CD14-positive monocyte (primary cell): ENCODE data around the gene ZSCAN30. TPM values are rescaled to one million over a fixed set of nuclear protein-coding genes. Genes with fewer than 3 reads are reported as not detected.
"Not testable (repeated sequence)": the region's sequence is repeated elsewhere in the genome, so short reads cannot be mapped to it uniquely, and the experiment has no call there.

Experiments used
- DNase-seq, 3 donors: peaks; one replicate each; pipeline ENCODE4 v3.0.0-alpha.2; 2011 to 2022
- H2AFZ ChIP-seq: 2 replicates; pipeline ENCODE4 v1.6.0; 2012; ENCODE audit warnings: mild to moderate bottlenecking, low read depth, low read length, inconsistent platforms; ENCODE audit not compliant: insufficient read depth, poor library complexity, severe bottlenecking
- H3K27ac ChIP-seq, 2 donors: 1 replicate in 1 of 2; 2 replicates in 1 of 2; pipeline ENCODE4 v1.5.1; 2012 to 2013; ENCODE audit warnings: low read length in 2 of 2, control low read depth in 1 of 2, inconsistent platforms in 1 of 2, low read depth in 1 of 2, mild to moderate bottlenecking in 1 of 2
- H3K27me3 ChIP-seq, 2 donors: one replicate each; pipeline versions ENCODE4 v1.6.0 to v1.6.1; 2011 to 2013; ENCODE audit warnings: low read length in 2 of 2; ENCODE audit not compliant: control insufficient read depth in 2 of 2, insufficient read depth in 2 of 2
- H3K36me3 ChIP-seq, 2 donors: replicated peaks in 1 of 2; 1 replicate in 1 of 2; 2 replicates in 1 of 2; pipeline versions ENCODE4 v1.5.1 to v1.6.1; 2012 to 2013; ENCODE audit warnings: low read length in 2 of 2, control low read depth in 1 of 2, inconsistent platforms in 1 of 2, mild to moderate bottlenecking in 1 of 2; ENCODE audit not compliant: insufficient read depth in 2 of 2, control insufficient read depth in 1 of 2
- H3K4me1 ChIP-seq, 2 donors: 1 replicate in 1 of 2; 2 replicates in 1 of 2; pipeline versions ENCODE4 v1.5.1 to v1.6.1; 2012 to 2013; ENCODE audit warnings: low read length in 2 of 2, control low read depth in 1 of 2, inconsistent platforms in 1 of 2, mild to moderate bottlenecking in 1 of 2, moderate library complexity in 1 of 2; ENCODE audit not compliant: insufficient read depth in 2 of 2, control insufficient read depth in 1 of 2
- H3K4me2 ChIP-seq: replicated peaks from 2 replicates; pipeline ENCODE3; 2012; ENCODE audit warnings: low read length, moderate library complexity, mild to moderate bottlenecking; ENCODE audit not compliant: poor library complexity, severe bottlenecking; ENCODE audit errors: extremely low read depth
- H3K4me3 ChIP-seq, 3 experiments: fragments of 200-600 bp in 1 of 3; sonication (generic) in 1 of 3; replicated peaks in 1 of 3; 1 replicate in 2 of 3; 2 replicates in 1 of 3; pipeline ENCODE4 v1.5.1; 2011 to 2013; ENCODE audit warnings: low read length in 3 of 3, mild to moderate bottlenecking in 3 of 3, control low read depth in 2 of 3, low read depth in 2 of 3, inconsistent platforms in 1 of 3, moderate library complexity in 1 of 3
- H3K79me2 ChIP-seq: 2 replicates; pipeline ENCODE4 v1.6.0; 2012; ENCODE audit warnings: mild to moderate bottlenecking, control low read depth, inconsistent platforms, low read length, moderate library complexity; ENCODE audit not compliant: insufficient read depth
- H3K9ac ChIP-seq: 2 replicates; pipeline ENCODE4 v1.6.0; 2017; ENCODE audit warnings: low read length, mild to moderate bottlenecking; ENCODE audit not compliant: insufficient read depth, poor library complexity, severe bottlenecking
- H3K9me3 ChIP-seq, 2 donors: replicated peaks in 1 of 2; 1 replicate in 1 of 2; 2 replicates in 1 of 2; pipeline versions ENCODE4 v1.5.1 to v1.6.1; 2012 to 2013; ENCODE audit warnings: low read length in 2 of 2, control low read depth in 1 of 2; ENCODE audit not compliant: control insufficient read depth in 1 of 2, insufficient read depth in 1 of 2
- H4K20me1 ChIP-seq: 2 replicates; pipeline ENCODE4 v1.6.0; 2012; ENCODE audit warnings: mild to moderate bottlenecking, low read length, control low read depth, moderate library complexity; ENCODE audit not compliant: insufficient read depth
- H3K27ac Mint-ChIP-seq, 7 donors: one replicate each; pipeline ENCODE4 v1.8.0; 2020; ENCODE audit warnings: mild to moderate bottlenecking in 7 of 7, mixed read lengths in 7 of 7, moderate library complexity in 6 of 7, inconsistent platforms in 2 of 7
- H3K27me3 Mint-ChIP-seq, 3 donors: one replicate each; pipeline ENCODE4 v1.8.0; 2021 to 2022; ENCODE audit warnings: low read depth in 3 of 3, mild to moderate bottlenecking in 3 of 3, mixed read lengths in 3 of 3, moderate library complexity in 3 of 3, inconsistent platforms in 1 of 3
- H3K36me3 Mint-ChIP-seq, 2 donors: one replicate each; pipeline ENCODE4 v1.8.0; 2020; ENCODE audit warnings: mixed read lengths in 2 of 2, inconsistent platforms in 1 of 2, mild to moderate bottlenecking in 1 of 2
- H3K4me1 Mint-ChIP-seq: one replicate; pipeline ENCODE4 v1.8.0; 2020; ENCODE audit warnings: mild to moderate bottlenecking, mixed read lengths
- H3K4me3 Mint-ChIP-seq, 2 donors: one replicate each; pipeline ENCODE4 v1.8.0; 2020; ENCODE audit warnings: mild to moderate bottlenecking in 2 of 2, mixed read lengths in 2 of 2, moderate library complexity in 1 of 2
- H3K9me3 Mint-ChIP-seq, 7 donors: one replicate each; pipeline ENCODE4 v1.8.0; 2020 to 2022; ENCODE audit warnings: mixed read lengths in 7 of 7, mild to moderate bottlenecking in 6 of 7, moderate library complexity in 6 of 7, inconsistent platforms in 2 of 7
- CTCF ChIP-seq: fragments of 200-600 bp; IDR thresholded peaks from one replicate; pipeline ENCODE4 v1.8.0; 2022; ENCODE audit warnings: antibody characterized with exemption, mild to moderate bottlenecking
- WGBS: methylation state at CpG from one replicate; pipeline ENCODE4 v1.1.5; 2013; ENCODE audit warnings: missing lambda C conversion rate; ENCODE audit not compliant: insufficient coverage; 5-methylcytosine and 5-hydroxymethylcytosine counted together
- intact Hi-C, 2 donors: fragments of 100-400 bp; cut with micrococcal nuclease; formaldehyde crosslinking; loops; one replicate each; pipeline versions ENCODE4 v1.15.0 to v1.15.1; 2023
- polyA plus RNA-seq, 3 donors: library from polyadenylated mRNA; depleted of rRNA in 1 of 3; unstranded in 2 of 3; stranded (reverse) in 1 of 3; fragments of 300-500 nt in 2 of 3; fragments of >200 nt in 1 of 3; fragmentation: Illumina TruSeq in 2 of 3; gene quantifications; 1 replicate in 2 of 3; 2 replicates in 1 of 3; pipeline ENCODE4 v1.2.3, GENCODE V29; 2012 to 2021

ZSCAN30 gene
- polyA plus RNA-seq, 3 donors, result 1.3 to 3.2 (median 1.7) TPM

DNA sequence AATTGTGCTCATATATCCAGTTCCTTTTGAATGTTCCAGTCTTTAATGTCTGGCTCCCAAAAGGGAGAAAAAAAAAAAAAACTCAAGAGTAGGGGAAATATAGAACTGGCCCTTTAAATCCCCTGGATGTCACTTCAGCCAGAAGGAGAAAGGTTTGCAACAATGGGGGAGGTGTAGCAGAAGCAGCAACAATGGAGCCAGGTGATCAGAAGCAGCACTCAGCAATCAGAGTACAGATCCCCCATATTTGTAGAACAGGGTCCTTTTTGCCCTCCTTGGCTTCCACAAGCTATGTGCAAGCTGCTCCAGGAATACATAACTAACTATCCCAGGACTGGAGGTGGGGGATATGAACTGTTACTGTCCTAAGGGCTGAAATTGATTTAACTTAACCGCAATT is 75.0 kb downstream of the ZSCAN30 start:
- no peak for TF ChIP-seq CTCF
- H3K27me3 ChIP-seq, result no peaks in the 10 kb centered on the region
- no peaks in the 10 kb centered on the region for H3K36me3 Mint-ChIP-seq
- no peak overlapping the region for H3K9ac ChIP-seq
- WGBS, result no CpG with 5 or more reads among the region's 1 CpG
- H3K27me3 Mint-ChIP-seq, result peaks cover 0 to 2% (median 0%) of the 10 kb centered on the region in 3 donors
- no peak overlapping the region for H3K4me2 ChIP-seq
- no peaks in the 10 kb centered on the region for H3K36me3 ChIP-seq
- H4K20me1 ChIP-seq, result no peaks in the 10 kb centered on the region
- H2AFZ ChIP-seq, result no peak overlapping the region
- no peaks in the 10 kb centered on the region for H3K4me1 Mint-ChIP-seq
- no peak overlapping the region for H3K4me3 ChIP-seq
- no peak for DNase-seq
- H3K9me3 Mint-ChIP-seq, result peaks cover 0 to 3% (median 2%) of the 10 kb centered on the region in 7 donors
- intact Hi-C loops, result no loop called here
- H3K4me1 ChIP-seq, result no peaks in the 10 kb centered on the region
- no peaks in the 10 kb centered on the region for H3K9me3 ChIP-seq
- no peak overlapping the region for H3K4me3 Mint-ChIP-seq
- no peaks in the 10 kb centered on the region for H3K79me2 ChIP-seq
- no peak overlapping the region for H3K27ac ChIP-seq
- no peak overlapping the region for H3K27ac Mint-ChIP-seq

- H3K4me3 Mint-ChIP-seq, H3K27me3 ChIP-seq, H3K27ac ChIP-seq, H3K27ac Mint-ChIP-seq, H3K9me3 ChIP-seq, H3K79me2 ChIP-seq, H2AFZ ChIP-seq, H3K9ac ChIP-seq, H3K36me3 ChIP-seq, H3K4me1 ChIP-seq, H3K4me3 ChIP-seq, intact Hi-C loops, DNase-seq, H3K4me1 Mint-ChIP-seq, H4K20me1 ChIP-seq, H3K4me2 ChIP-seq, H3K27me3 Mint-ChIP-seq, H3K36me3 Mint-ChIP-seq: not testable (repeated sequence)
- WGBS, result 100% methylated on average over 4 of the region's 30 CpGs
- H3K9me3 Mint-ChIP-seq, result peaks cover 9 to 23% (median 13%) of the 10 kb centered on the region in 7 donors
Observed at GRCh38 chr18:35205746-35206458, 84.1 kb downstream of the ZSCAN30 start.
